Uterus (tissue), 2 donors: ENCODE results near the gene ADGRD2.

Experiments
- POLR2A ChIP-seq, 2 donors: fragments of 450-650 bp; IDR thresholded peaks; one replicate each; pipeline ENCODE4 v1.6.1; 2016; ENCODE audit warnings: antibody characterized with exemption in 2 of 2, mild to moderate bottlenecking in 1 of 2, moderate library complexity in 1 of 2
- TF ChIP-seq, protein P1 (sequence below), 4 experiments: fragments of 200-600 bp in 2 of 4; fragments of 450-650 bp in 2 of 4; sonication (generic) in 2 of 4; IDR thresholded peaks; one replicate each; pipeline ENCODE4 v1.5.1; 2016 to 2019; ENCODE audit warnings: antibody characterized with exemption in 4 of 4, mild to moderate bottlenecking in 2 of 4, moderate library complexity in 1 of 4

- TF ChIP-seq, protein P1, sequence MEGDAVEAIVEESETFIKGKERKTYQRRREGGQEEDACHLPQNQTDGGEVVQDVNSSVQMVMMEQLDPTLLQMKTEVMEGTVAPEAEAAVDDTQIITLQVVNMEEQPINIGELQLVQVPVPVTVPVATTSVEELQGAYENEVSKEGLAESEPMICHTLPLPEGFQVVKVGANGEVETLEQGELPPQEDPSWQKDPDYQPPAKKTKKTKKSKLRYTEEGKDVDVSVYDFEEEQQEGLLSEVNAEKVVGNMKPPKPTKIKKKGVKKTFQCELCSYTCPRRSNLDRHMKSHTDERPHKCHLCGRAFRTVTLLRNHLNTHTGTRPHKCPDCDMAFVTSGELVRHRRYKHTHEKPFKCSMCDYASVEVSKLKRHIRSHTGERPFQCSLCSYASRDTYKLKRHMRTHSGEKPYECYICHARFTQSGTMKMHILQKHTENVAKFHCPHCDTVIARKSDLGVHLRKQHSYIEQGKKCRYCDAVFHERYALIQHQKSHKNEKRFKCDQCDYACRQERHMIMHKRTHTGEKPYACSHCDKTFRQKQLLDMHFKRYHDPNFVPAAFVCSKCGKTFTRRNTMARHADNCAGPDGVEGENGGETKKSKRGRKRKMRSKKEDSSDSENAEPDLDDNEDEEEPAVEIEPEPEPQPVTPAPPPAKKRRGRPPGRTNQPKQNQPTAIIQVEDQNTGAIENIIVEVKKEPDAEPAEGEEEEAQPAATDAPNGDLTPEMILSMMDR (IDR thresholded peaks at IDR 0.05) = no peak
- TF ChIP-seq POLR2A (IDR thresholded peaks at IDR 0.05) = no peak
Measured at GRCh38 chr9:124518116-124518515, 67.9 kb downstream of the ADGRD2 start.
